Fibroblast of peridontal ligament (primary cell): Measurements from ENCODE around the gene FAM114A2.
"Not testable (repeated sequence)": the region's sequence is repeated elsewhere in the genome, so short reads cannot be mapped to it uniquely, and the experiment has no call there.

Source experiments
- DNase-seq: peaks from one replicate; pipeline ENCODE4 v3.0.0-alpha.2; 2010; ENCODE audit errors: extremely low read depth

The FAM114A2 gene

GRCh38 chr5:154049636-154050035 is 10.9 kb upstream of the FAM114A2 start:
- no peak for DNase-seq

- no peak for DNase-seq
Observed at GRCh38 chr5:154047324-154047723, 8.6 kb upstream of the FAM114A2 start.

- no peak for DNase-seq
Observed at GRCh38 chr5:154046486-154046885, 7.8 kb upstream of the FAM114A2 start.

GRCh38 chr5:154044581-154044980 is 5.9 kb upstream of the FAM114A2 start:
- DNase-seq, result no peak

GRCh38 chr5:154044099-154044498 is 5.4 kb upstream of the FAM114A2 start:
- no peak for DNase-seq

GRCh38 chr5:154042766-154043165 is 4.1 kb upstream of the FAM114A2 start:
- peak; percentile 3 for DNase-seq

- peak; percentile 3 for DNase-seq
Observed at GRCh38 chr5:154039458-154039829, 734 bp upstream of the FAM114A2 start.

GRCh38 chr5:154038261-154038706 is 426 bp downstream of the FAM114A2 start:
- no peak for DNase-seq

- no peak for DNase-seq
Observed at GRCh38 chr5:154034944-154035343, 3.8 kb downstream of the FAM114A2 start.

GRCh38 chr5:154031937-154032489 is 6.7 kb downstream of the FAM114A2 start:
- DNase-seq, result no peak

GRCh38 chr5:154025951-154026350 is 12.8 kb downstream of the FAM114A2 start:
- no peak for DNase-seq

GRCh38 chr5:154018919-154019318 is 19.8 kb downstream of the FAM114A2 start:
- DNase-seq, result not testable (repeated sequence)

GRCh38 chr5:154015071-154015693 is 23.5 kb downstream of the FAM114A2 start:
- DNase-seq, result no peak

- DNase-seq, result no peak
Observed at GRCh38 chr5:154010660-154011059, 28.1 kb downstream of the FAM114A2 start.

GRCh38 chr5:154005648-154006047 is 33.1 kb downstream of the FAM114A2 start:
- DNase-seq, result no peak

GRCh38 chr5:154002511-154003020 is 36.1 kb downstream of the FAM114A2 start:
- no peak for DNase-seq

- peak; percentile 3 for DNase-seq
Observed at GRCh38 chr5:154002093-154002492, 36.6 kb downstream of the FAM114A2 start.

GRCh38 chr5:154000703-154001102 is 38.0 kb downstream of the FAM114A2 start:
- no peak for DNase-seq

GRCh38 chr5:153999995-154000394 is 38.7 kb downstream of the FAM114A2 start:
- DNase-seq, result no peak

- DNase-seq, result no peak
Observed at GRCh38 chr5:153998768-153999167, 39.9 kb downstream of the FAM114A2 start.

- no peak for DNase-seq
Observed at GRCh38 chr5:153998010-153998409, 40.7 kb downstream of the FAM114A2 start.

GRCh38 chr5:153991168-153991567 is 47.5 kb downstream of the FAM114A2 start:
- no peak for DNase-seq

- no peak for DNase-seq
Observed at GRCh38 chr5:153988510-153988909, 50.2 kb downstream of the FAM114A2 start.

GRCh38 chr5:153987301-153987700 is 51.4 kb downstream of the FAM114A2 start:
- no peak for DNase-seq
